ENCODE measurements around the gene C12orf42.

- TF ChIP-seq SUZ12 (IDR thresholded peaks at IDR 0.05; ENCODE audit: extremely low read depth, insufficient read depth, insufficient read length) (no peak), YY1 (IDR thresholded peaks at IDR 0.05; ENCODE audit: insufficient read depth, insufficient read length) (no peak), ZNF274 (IDR thresholded peaks at IDR 0.05; ENCODE audit: low read depth, low read length) (no peak)
These were observed 181.0 kb downstream of the C12orf42 start for GRCh38 chr12:103314786-103315185.
